Lung (tissue), 12 donors: ENCODE results near the gene MAJIN. TPM values are rescaled to one million over a fixed set of nuclear protein-coding genes. Genes with fewer than 3 reads are reported as not detected.
A peak's percentile ranks its signal among the peaks of the same experiment; 100 is the strongest.

Experiments
- ATAC-seq: fragments of 200-7000 bp; cut with Tn5 transposase; one replicate; pipeline ENCODE4 v1.9.1; 2020; ENCODE audit warnings: moderate number of reproducible peaks; ENCODE audit not compliant: insufficient read depth, low FRiP score
- DNase-seq, 3 donors: peaks; one replicate each; pipeline ENCODE4 v3.0.0-alpha.2; 2013 to 2017
- H3K27ac ChIP-seq, 2 donors: one replicate each; pipeline ENCODE4 v1.5.1; 2013; ENCODE audit warnings: mild to moderate bottlenecking in 2 of 2, moderate library complexity in 2 of 2, control low read depth in 1 of 2, inconsistent platforms in 1 of 2, low read depth in 1 of 2, low read length in 1 of 2
- H3K27me3 ChIP-seq, 3 donors: one replicate each; pipeline ENCODE4 v1.5.1; 2013; ENCODE audit warnings: low read length in 2 of 3; ENCODE audit not compliant: control insufficient read depth in 3 of 3, insufficient read depth in 3 of 3
- H3K36me3 ChIP-seq, 4 donors: one replicate each; pipeline ENCODE4 v1.5.1; 2013; ENCODE audit warnings: low read length in 4 of 4, mild to moderate bottlenecking in 1 of 4, moderate library complexity in 1 of 4; ENCODE audit not compliant: control insufficient read depth in 4 of 4, insufficient read depth in 4 of 4
- H3K4me1 ChIP-seq, 5 donors: one replicate each; pipeline ENCODE4 v1.5.1; 2013; ENCODE audit warnings: low read length in 5 of 5, mild to moderate bottlenecking in 2 of 5, moderate library complexity in 1 of 5; ENCODE audit not compliant: control insufficient read depth in 5 of 5, insufficient read depth in 5 of 5
- H3K4me3 ChIP-seq: one replicate; pipeline ENCODE4 v1.5.1; 2013; ENCODE audit warnings: mild to moderate bottlenecking, control low read depth, moderate library complexity
- H3K9ac ChIP-seq, 2 donors: one replicate each; pipeline ENCODE4 v1.5.1; 2013; ENCODE audit warnings: low read length in 2 of 2, control low read depth in 1 of 2; ENCODE audit not compliant: insufficient read depth in 1 of 2
- H3K9me3 ChIP-seq, 4 donors: one replicate each; pipeline ENCODE4 v1.5.1; 2013; ENCODE audit warnings: low read length in 3 of 4, mild to moderate bottlenecking in 1 of 4, moderate library complexity in 1 of 4; ENCODE audit not compliant: control insufficient read depth in 4 of 4, insufficient read depth in 3 of 4
- CTCF ChIP-seq: IDR thresholded peaks from 2 replicates; pipeline ENCODE4 v1.5.1; 2012; ENCODE audit warnings: mild to moderate bottlenecking; ENCODE audit errors: control extremely low read depth, extremely low read depth
- WGBS, 2 donors: extraction: QIAGEN DNeasy Blood & Tissue Kit; methylation state at CpG; one replicate each; pipeline ENCODE4 v1.1.7; 2013; 5-methylcytosine and 5-hydroxymethylcytosine counted together
- polyA plus RNA-seq, 2 donors: library from polyadenylated mRNA; stranded (reverse); fragments of 200-250 nt; gene quantifications; one replicate each; pipeline ENCODE4 v1.2.1, GENCODE V29; 2013
- total RNA-seq, 2 donors: library from RNA; depleted of rRNA in 1 of 2; stranded (reverse); fragments of >200 nt in 1 of 2; gene quantifications; one replicate each; pipeline ENCODE4 v1.2.1, GENCODE V29; 2014 to 2021
- donor health status: control.
- donor health status: control.
- donor health status: Bipolar disorder and iron deficiency.
- donor health status: healthy.
- donor health status: DM: yes; HTN: yes; CAD: no.

The MAJIN gene
- total and polyA plus RNA-seq, 4 donors, result 0.24 to 0.55 (median 0.39) TPM; not detected in 1

DNA sequence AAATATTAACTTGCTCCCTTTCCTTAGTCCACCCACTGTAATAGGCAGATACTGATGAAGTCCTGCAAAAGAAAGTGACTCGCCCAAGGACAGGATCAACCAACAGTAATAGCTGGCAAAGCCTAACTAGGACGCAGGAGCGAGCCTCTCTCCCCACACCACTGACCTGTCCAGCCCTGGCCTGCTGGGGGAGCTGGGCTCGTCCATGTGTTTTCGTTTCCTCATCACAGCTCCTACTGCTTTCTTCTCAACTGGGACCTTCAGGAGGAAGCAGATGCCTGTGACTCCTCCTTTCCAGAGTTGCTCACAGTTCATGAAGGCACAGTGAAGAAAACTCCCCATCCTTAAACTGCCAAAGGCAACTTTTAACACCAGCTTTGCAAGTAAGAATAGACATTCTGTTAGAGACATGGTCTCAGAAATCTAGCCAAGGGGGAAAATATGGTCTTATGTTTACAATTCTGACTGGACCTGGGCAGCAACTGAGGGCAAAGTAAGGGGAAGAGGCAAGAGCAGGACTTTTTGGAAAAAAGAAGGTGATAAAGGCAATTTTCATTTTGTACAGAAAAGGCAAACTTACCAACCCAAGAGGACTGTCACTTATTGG lies 24.6 kb downstream of the MAJIN start:
- H3K27me3 ChIP-seq, result no peaks in the 10 kb centered on the region
- WGBS, 2 donors, result 67 to 69% methylated on average over 5 of the region's 5 CpGs
- no peak for TF ChIP-seq CTCF
- DNase-seq (no peak), ATAC-seq (no peak)
- H3K4me1 ChIP-seq, result no peaks in the 10 kb centered on the region
- no peak overlapping the region for H3K4me3 ChIP-seq
- no peaks in the 10 kb centered on the region for H3K36me3 ChIP-seq
- no peaks in the 10 kb centered on the region for H3K9me3 ChIP-seq
- no peak overlapping the region for H3K27ac ChIP-seq
- H3K9ac ChIP-seq, result no peak overlapping the region

DNA sequence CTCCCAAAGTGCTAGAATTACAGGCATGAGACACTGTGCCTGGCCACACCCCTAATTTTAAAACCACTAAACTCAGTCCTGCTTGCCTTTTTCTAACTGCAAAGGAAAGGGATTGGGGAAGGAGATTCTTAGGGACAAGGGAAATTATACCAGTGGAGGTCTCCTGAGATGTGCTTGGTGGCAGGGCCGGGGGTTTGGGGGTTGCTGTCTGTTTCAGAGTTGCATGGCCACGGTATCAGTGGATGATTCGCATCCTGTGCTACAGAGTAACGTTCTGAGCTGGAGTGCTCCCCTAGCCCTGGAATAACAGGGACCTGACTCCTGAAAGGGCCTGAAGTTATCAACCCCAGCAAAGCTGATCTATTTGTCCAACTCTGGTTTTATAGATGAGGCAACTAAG lies 35.4 kb downstream of the MAJIN start:
- no peak for DNase-seq
- no peak overlapping the region for H3K27ac ChIP-seq
- no peak overlapping the region for H3K4me3 ChIP-seq
- peaks cover 0 to 4% (median 0%) of the 10 kb centered on the region in 5 donors for H3K4me1 ChIP-seq
- H3K36me3 ChIP-seq, result peaks cover 0 to 29% (median 6%) of the 10 kb centered on the region in 4 donors
- no peak overlapping the region for H3K9ac ChIP-seq
- H3K27me3 ChIP-seq, result no peaks in the 10 kb centered on the region
- H3K9me3 ChIP-seq, result no peaks in the 10 kb centered on the region
- no peak for ATAC-seq
- TF ChIP-seq CTCF, result no peak
- WGBS, 2 donors, result 75 to 83% methylated on average over 4 of the region's 4 CpGs

DNA sequence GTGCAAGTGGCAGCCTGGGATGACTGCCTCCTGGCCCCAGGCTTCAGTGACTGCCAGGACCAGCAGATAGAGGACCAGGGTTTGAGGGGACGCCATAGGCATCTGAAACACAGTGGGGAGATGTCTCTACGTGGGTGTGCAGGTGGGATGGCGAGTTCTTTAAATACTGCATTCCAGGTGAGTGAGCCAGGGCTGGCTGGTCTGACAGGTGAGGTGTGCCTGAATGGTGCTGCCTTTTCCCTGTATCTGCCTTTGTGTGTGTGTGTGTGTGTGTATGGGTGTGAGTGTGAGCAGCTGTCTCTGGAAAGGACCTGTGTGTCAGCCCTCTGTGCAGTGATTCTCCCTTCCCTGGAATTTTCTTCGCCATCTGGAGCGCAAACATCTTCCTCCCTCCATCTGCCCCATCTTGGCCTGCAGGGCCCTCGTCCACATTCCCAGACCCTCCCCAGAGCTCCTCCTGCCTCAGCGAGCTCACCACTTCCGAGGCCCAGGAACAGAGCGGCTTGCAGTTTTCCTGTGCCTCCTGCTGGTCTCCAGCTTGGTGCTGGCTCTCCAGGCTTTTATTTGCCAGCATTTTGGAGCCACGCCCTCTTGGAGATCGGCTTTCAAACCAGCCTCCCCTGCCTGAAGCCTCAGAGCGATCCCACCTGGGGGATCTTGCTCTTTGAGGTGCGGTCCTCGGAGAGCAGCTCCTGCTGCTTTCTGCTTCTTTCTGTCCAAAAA lies 36.4 kb downstream of the MAJIN start, which contains the start of gene GPHA2:
TSS of gene GPHA2 (minus strand) at position 535 of the 723 bp plus-strand sequence. CDS start at position 102, 433 bp downstream.
- no peak for ATAC-seq
- no peak for TF ChIP-seq CTCF
- WGBS, 2 donors, result 70 to 87% methylated on average over 14 of the region's 14 CpGs
- H3K36me3 ChIP-seq, result peaks cover 4 to 34% (median 10%) of the 10 kb centered on the region in 4 donors
- no peak within 1 kb of the TSS for H3K27ac ChIP-seq
- H3K27me3 ChIP-seq, result no peaks in the 10 kb centered on the region
- H3K4me3 ChIP-seq, result no peak within 1 kb of the TSS
- H3K9ac ChIP-seq, result no peak within 1 kb of the TSS
- H3K9me3 ChIP-seq, result no peaks in the 10 kb centered on the region
- DNase-seq, result peak; percentile 23 to 59 (median 32)
- peaks cover 0 to 4% (median 0%) of the 10 kb centered on the region in 5 donors for H3K4me1 ChIP-seq
